GM10248 (cell line): ENCODE results near the gene KRT35.

Experiments
- CTCF ChIA-PET: fragments of 300-600 bp; sonication (Branson Sonifier 250); formaldehyde crosslinking; extraction: SDS; loops from one replicate; lab custom pipeline; 2021; ENCODE audit warnings: antibody characterized with exemption; lab: Yijun Ruan, JAX
- POLR2A ChIA-PET: fragments of 350-650 bp; sonication (Branson Sonifier 250); formaldehyde crosslinking; extraction: SDS; loops from one replicate; lab custom pipeline; 2020; ENCODE audit warnings: antibody characterized with exemption; lab: Yijun Ruan, JAX
- DNase-seq: peaks from one replicate; pipeline ENCODE4 v3.0.0; 2012; ENCODE audit errors: extremely low spot score
- TF ChIP-seq, protein P1 (sequence below): IDR thresholded peaks from 2 replicates; pipeline ENCODE4 v1.5.1; 2012; ENCODE audit warnings: mild to moderate bottlenecking, low read depth; ENCODE audit errors: extremely low read depth, missing control alignments, control extremely low read depth

Gene KRT35

DNA sequence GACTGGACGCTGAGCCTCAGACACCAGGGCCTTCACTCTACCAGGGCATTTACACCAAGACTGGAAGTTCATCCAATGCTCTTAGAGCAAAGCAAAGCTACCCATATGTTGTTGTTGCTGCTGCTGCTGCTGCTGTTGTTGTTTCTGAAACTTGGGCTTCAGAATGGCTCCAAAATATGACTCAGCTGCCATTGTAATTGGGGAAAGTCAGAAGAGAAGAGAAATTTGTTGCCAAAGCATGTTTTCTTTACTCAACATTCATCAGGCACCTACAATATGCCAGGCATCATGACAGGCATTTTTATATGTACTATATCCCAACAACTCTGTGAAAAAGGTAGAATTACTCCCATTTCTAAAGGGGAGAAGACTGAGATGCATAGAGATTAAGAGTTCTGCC, 25.7 kb downstream of the KRT35 start:
- POLR2A ChIA-PET = no interaction called here
- DNase-seq = no peak
- TF ChIP-seq, protein P1, sequence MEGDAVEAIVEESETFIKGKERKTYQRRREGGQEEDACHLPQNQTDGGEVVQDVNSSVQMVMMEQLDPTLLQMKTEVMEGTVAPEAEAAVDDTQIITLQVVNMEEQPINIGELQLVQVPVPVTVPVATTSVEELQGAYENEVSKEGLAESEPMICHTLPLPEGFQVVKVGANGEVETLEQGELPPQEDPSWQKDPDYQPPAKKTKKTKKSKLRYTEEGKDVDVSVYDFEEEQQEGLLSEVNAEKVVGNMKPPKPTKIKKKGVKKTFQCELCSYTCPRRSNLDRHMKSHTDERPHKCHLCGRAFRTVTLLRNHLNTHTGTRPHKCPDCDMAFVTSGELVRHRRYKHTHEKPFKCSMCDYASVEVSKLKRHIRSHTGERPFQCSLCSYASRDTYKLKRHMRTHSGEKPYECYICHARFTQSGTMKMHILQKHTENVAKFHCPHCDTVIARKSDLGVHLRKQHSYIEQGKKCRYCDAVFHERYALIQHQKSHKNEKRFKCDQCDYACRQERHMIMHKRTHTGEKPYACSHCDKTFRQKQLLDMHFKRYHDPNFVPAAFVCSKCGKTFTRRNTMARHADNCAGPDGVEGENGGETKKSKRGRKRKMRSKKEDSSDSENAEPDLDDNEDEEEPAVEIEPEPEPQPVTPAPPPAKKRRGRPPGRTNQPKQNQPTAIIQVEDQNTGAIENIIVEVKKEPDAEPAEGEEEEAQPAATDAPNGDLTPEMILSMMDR = no peak
- CTCF ChIA-PET = no interaction called here

DNA sequence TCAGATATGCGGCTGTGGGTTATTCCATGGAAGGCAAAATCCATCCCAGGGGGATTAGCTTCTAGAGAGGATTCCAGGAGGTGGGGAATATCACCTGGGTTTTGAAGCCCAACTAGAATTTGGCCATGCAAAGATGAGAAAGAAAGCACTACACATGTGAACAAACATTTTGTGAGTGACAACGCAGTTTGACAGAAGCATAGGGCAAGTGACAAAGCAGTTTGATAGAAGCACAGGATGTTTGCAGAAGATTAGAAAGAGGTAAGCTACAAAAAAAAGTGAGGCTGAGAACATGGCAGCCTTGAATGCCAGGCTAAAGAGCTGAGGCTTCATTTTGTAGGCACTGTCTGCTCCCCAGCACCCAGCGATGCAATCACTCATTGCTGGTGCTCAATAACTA, 27.9 kb downstream of the KRT35 start:
- ChIA-PET POLR2A (no interaction called here), CTCF (interaction anchor here (1.9 kb wide), 1 partner anchor 9 kb away, joined by 5 read pairs; no protein-coding TSS in a partner anchor)
- no peak for DNase-seq
- TF ChIP-seq, protein P1 = no peak

DNA sequence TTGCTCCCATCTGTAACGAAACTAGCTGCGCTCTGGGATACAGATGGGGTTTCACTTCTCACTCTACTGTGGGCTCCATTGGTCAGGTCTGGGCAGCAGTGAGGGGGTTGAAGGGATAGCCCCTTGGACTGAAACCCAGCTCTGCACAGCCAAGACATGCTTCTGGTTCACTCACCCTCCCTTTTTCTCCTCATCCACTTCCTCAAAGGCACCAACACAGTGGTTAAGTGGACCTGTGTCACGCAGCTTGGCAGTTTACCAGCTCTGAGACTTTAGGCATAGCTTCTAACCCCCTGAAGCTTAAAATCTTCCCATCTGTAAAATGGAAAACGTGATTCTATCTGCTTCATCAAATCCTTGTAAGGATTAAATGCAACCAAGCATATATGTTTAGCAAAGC, 28.7 kb downstream of the KRT35 start:
- ChIA-PET POLR2A (no interaction called here), CTCF (interaction anchor here (1.9 kb wide), 1 partner anchor 8 kb away, joined by 5 read pairs; no protein-coding TSS in a partner anchor)
- TF ChIP-seq, protein P1 = no peak
- DNase-seq = no peak

DNA sequence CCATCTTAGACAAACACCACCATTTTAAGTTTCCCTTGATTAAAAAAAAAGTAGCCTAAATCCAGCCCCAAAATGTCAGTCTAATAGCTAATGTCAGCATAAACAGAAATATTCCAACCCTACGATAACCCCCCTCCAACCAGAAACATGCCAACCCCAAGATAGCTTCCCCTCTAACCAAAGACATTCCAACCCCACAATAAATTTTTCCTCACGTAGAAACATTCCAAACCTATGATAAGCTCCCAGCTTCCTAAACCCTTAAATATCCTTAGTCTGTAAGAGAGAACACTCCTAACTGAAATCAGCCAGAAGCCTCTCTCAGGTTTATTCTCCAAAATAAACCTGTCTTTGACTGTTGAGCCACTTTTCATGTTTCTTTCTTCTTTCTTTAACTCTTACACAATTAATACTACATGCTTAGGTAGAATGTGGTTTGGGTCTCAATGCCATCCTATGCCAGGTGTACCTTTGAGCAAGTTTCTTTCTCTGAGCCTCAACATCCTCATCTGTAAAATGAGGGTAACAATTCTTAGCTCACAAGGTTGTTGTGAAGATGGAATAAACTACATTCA, 29.7 kb downstream of the KRT35 start:
- ChIA-PET CTCF (interaction anchor here (0.9 kb wide), 1 partner anchor 10 kb away, joined by 3 read pairs; no protein-coding TSS in a partner anchor), POLR2A (no interaction called here)
- DNase-seq = no peak
- TF ChIP-seq, protein P1 = no peak

DNA sequence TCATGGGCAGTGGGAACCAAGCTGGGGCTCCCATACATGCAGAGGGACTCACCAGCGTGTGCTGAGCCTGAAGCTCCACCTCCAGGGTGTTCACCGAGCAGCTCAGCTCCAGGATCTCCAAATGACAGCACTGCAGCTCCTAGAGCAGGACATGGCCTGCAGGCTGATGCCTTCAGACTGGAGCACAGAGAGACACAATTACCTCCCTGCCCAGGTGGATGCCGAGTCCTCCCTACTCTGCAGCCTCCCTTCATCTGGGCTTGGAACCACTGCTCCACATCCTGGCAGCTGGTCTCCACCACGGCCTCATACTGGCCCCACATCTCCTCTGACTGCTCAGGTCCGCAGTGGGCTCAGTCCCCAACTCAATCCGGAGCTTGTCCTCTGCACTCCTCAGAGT, 31.9 kb downstream of the KRT35 start:
- DNase-seq = no peak
- ChIA-PET POLR2A (no interaction called here), CTCF (no interaction called here)
- TF ChIP-seq, protein P1 = no peak

DNA sequence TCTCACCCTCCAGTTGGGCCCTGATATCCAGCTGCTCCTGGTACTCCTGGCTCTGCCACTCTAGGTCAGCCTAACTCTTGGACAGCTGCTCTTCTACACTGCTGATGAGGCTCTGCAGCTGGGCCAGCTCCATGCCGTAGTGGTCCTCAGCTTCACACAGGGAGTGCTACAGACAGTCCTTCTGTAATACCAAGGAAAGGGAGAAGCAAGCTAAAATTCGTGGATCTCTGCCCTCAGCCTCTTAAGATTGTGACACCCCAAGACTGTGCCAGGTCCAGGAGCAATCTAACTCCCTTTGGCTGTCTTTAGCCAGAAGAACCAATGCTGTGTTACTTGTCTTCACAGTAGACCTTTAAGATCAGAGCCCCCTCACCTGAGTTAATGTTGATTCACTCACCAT, 32.4 kb downstream of the KRT35 start:
- POLR2A ChIA-PET = no interaction called here
- CTCF ChIA-PET = interaction anchor here (0.8 kb wide), 1 partner anchor 15 kb away, joined by 3 read pairs; no protein-coding TSS in a partner anchor
- TF ChIP-seq, protein P1 = no peak
- DNase-seq = no peak
